HG02981 (cell line): ENCODE data around the gene RGS7.

ENCODE experiments used
- ATAC-seq: cut with Tn5 transposase; IDR thresholded peaks from one replicate; pipeline ENCODE4 v1.9.1; 2021; ENCODE audit warnings: mild to moderate bottlenecking, moderate library complexity; ENCODE audit not compliant: unreplicated experiment

The RGS7 gene

DNA sequence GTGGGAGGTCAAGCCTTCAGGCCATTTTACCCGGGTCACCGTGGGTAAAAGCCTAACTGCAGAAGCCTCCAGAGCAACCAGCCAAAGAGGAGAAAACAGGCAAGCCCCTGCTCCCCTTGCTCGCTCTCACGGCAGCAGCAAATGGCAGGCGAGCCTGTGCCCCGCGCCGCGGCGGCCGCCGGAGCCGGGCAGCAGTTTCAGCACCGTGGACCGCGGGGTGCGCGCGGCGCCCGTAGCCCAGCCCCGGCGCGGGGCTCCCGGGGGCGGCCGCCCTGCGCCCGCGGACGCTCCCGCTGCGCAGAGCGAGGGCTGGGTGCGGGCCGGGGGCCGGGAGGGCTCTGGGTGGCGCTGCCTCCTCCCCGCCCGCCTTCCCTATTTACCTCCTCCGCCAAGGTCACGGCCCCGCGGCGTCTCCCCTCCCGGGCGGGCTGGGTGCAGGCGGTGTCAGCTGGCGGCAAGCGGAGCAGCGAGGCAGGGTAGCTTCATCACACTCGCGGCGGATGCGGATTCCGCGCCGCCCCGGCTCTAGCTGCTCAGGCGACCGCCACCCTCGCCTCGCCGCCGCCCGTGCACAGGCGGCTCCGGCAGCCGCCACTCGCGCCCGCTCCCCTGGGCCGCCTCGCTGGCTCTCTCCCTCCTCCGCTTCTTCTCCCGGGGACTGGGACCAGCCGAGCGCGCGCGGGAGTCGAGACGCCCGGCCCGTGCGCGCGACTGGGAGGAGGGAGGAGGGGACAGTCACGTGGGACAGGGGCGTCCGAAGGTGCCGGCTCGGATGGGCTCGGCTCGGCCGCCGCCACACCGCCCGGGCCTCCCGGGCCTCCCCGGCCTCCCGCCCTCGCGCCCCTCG lies at the start of gene RGS7:
Gene RGS7 (minus strand): TSS at position 687 of the 847 bp plus-strand sequence.
- ATAC-seq = peak; percentile 59

DNA sequence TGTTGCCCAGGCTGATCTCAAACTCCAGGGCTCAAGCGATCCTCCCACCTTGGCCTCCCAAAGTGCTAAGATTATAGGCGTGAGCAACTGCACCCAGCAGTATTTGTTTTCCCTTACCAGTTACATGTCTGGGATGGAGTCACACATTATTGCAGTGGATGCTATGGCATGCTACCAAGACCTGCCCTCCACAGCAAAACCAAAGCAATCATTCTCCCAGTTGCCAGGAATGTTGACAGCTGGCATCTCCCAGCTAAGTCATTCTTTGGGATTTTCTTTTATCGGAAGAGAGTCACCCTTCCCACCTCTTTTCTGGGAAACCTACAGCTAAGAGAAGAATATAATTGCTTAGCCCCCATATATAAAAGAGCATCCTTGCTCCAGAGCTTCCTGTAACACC lies 49.4 kb upstream of the RGS7 start:
- ATAC-seq = no peak

DNA sequence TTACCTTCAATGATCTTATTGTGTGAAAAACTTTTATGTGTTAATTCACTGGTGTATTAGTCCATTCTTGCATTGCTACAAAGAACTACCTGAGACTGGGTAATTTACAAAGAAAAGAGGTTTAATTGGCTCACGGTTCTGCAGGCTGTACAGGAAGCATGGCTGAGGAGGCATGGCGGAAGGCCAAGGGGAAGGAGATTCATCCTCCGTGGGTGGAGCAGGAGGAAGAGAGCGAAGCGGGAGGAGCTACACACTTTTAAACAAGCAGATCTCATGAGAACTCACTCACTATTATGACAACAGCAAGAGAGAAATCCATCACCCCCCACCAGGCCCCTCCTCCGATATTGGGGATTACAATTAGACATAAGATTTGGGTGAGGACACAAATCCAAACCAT lies 44.2 kb upstream of the RGS7 start:
- no peak for ATAC-seq

DNA sequence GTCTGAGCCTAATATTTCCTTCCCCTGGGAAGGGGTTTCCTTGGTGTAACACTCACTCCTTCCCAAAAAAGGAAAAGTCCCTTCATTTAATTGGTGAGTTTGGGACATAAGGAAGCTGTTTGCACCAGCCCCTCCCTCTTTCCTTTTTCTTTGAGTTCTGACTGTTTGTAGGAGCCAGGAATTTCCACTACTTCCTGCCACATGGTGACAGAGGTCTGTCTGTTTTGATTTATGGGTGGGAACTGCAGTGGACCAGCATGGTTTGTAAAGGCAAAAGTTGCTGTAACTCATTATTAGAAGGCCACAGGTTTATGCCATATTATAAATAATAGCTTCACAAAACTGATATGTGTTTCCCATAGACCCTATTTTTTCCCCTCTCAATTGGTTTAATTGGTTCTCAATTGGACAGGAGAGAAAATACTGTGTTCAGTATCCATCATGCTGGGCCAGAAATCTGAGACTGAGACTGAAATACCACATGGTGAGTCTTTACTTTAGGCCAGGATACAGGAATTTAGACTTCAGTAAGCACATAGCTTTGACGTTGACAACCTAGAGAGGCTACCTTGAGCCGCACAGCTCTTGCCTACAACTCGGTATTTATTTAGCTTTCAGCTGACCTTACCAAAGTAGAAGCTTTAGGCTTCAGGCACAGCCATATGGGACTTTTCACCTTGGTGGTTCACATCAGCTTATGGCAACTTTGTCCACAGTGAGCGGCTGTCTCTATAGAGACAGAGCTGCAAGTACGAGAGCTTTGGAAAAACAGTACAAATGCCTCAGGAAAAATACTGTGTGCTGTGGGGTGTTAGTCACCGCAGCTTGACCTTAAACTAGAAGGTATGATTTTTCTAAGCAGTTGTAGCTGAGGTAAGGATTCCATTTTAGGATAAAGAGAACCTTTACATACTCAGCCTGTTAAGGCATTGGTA lies 40.0 kb upstream of the RGS7 start:
- ATAC-seq = no peak

DNA sequence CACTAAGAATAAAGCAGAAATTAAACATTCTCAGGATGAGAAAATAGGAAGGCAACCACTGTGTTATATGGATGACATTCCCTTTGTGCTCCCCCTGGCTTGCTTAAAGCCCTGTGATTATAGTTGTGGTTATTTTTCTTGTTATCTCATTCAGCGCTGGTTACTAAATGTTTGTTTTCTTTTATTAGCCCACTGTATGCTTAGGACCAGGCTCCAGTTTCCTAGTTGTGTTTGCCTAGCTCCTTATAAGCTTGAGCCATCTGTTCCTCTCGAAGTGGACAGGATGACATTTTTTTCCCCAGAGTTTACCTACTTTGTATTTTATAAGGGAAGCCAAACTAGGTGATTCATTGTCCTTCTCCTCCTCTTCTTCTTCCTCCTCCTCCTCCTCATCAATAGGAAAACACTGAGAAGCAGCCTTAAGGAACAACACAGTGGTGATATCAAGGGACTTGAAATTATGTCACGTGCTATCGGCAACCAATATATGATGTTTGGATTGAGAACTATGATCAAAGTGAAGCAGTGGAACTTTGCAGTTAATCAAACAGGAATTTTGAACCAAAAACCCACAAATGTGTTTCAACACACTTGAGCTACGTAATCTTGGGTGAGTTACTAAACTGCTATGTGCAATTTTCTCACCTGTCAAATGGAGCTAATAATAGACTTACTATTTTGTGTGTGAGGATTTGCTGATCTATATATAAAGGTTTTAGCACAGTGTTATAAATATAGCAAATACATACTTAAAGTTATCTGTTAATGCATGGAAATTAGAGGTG lies 35.1 kb upstream of the RGS7 start:
- ATAC-seq = no peak

DNA sequence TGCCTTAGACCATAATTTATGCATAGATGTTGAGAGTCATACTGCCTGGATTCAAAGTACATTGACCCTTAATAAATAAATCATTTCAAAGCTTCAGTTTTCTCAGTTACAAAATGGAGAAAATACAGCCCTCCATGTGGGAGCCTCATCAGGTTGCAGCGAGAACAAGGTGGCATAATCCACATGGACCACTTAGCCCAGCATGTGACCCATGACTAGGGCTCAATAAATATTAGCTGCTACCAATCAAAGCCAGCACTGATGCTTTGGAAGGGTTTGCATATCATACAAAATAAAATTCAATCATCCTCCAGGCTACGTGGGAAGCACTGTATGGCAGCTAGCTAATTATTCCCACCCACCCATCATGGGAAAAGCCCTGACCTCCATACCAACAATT lies 33.5 kb upstream of the RGS7 start:
- no peak for ATAC-seq

DNA sequence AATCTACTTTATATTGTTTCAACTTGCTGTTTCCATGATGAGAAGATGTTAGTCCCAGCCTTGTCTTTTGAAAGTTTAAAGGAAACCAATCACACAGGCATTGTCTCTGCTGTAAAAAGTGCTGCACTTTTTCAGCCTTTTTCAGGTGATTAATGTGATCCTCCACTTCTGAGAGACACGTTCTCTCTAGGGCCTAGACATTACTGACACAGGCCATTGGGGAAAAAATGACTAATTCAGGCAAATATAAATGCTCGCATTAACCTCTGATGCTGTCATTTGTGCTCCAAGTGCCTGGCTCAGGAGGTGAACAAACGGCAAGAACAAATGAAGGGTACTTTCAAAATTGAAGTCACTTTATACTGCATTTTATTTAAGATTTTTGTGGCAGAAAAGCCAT lies 32.4 kb upstream of the RGS7 start:
- no peak for ATAC-seq

DNA sequence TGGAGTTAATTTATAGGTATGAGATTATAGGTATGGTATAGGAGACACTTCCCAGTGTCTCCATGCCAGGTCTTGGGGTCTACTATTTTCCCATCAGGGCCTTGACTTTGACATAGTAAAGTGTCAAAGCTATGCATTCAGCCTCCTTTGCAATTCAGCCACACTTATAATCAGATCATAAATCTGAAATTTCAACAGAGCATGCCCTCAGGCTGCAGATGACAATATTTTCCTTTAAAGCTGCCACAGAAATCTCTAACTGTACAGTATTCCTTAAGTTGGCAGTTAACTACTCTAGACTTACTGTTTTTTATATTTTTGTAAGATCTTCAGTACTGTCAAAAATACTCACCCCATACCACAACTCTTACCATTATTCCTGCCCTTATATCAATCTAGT lies 30.2 kb upstream of the RGS7 start:
- no peak for ATAC-seq

DNA sequence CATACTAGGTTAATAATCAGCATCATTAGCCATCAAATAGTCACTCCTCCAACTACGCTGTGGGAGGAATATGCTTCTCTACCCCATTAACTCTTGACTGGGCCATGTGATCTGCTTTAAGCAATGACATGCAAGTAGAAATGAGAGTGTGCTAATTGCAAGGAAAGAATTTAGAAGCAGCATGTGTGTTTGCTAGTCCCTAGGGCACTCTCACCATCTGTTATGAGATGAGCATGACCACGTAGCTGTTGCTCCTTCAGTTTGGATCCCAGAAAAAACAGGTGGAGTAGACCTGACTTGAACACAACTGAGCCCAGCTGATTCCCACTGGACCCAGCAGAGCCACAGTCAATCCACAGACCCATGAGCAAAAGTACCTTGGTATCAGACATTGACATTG lies 19.7 kb upstream of the RGS7 start:
- no peak for ATAC-seq

DNA sequence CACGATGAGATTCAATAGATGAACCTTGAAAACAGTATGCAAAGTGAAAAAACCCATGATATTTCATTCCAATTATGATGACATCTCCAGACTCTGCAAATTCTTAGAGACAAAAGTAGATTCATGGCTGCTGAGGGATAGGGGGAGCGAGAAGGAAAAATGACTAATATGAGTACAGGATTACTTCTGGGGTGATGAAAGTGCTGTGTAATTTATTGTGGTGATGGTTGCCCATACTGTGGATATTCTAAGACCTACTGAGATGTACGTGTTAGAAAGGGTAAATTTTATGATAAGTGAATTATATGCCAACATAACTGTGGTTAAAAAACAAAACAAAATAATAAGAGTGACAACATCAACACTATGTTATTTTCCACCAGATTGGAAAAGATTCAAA lies 18.9 kb upstream of the RGS7 start:
- no peak for ATAC-seq

DNA sequence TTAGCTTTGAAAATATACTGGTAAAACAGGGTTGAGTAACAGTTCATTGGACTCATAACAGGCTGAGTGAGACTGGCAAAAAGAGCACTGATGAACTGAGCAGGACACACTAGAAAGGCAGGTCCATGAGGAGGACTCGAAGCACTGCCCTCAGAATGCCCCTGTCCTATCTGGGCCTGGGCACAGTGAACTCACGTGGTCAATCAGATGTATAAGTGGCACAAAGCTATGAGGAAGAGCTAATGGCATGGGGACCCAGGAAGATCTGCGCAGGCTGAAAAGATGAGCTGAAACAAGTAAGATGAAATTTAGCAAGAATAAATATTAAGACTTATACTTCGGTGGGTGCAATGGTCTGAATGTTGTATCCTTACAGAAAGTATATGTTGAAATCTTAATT lies 9.2 kb upstream of the RGS7 start:
- no peak for ATAC-seq

DNA sequence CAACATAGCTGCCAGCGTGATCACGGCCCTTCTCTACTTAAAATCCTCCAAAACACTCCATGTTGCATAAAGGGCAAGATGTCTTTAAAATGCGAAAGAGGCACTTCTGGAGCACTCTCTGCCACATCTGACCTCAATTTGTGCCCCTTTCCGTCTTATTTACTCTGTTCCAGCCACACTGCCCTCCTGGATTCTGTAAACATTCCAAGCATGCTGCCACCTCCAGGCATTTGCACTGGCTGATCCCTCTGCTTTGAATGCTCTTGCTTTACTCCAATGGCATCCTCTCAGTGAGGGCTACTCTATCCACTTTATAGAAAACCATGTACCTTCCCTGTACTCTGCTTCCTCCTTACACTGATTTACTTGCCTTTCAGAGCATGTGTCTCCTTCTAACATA lies 5.3 kb upstream of the RGS7 start:
- no peak for ATAC-seq

DNA sequence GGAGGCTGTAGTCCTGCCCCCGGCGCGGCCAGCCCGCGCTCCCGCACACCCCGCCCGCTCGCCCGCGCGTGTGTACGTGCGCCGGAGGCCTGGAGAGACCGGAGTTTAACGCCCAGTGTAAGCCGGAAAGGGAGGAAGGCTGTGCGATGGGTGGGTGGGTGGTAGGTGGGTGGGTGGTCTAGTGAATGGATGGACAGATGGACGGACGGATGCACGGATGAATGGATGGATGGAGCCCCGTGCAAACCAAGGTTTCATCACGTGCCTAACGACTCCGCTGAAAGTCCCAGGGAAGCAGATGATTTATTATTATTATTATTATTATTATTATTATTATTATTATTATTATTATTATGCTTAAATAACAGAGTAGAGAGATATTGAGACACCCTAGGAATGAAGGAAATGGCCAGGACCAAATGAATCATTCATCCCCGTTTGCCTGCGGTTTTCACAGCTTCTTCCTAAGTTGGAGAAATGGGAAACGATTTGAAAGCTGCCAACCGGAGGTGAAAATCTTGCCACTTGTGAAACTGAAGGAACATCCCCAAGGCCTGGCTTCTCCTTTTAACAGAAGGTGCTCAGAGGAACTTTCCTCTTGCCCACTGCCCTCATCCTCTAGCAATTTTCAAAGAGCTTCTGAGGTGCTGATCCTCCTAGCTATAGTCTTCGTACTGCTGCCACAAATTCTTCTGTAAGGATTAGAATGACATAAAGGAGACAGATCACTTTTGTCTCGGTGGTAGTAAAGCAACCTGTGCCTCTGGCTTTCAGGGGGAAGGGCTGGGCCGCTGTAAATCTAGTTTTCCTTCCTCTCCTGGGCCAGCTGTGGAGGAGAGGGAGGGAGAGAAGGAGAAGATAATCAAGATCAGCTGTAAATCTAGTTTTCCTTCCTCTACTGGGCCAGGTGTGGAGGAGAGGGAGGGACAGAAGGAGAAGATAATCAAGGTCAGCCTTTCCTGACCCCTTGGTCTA lies 648 bp upstream of the RGS7 start:
- ATAC-seq = no peak

DNA sequence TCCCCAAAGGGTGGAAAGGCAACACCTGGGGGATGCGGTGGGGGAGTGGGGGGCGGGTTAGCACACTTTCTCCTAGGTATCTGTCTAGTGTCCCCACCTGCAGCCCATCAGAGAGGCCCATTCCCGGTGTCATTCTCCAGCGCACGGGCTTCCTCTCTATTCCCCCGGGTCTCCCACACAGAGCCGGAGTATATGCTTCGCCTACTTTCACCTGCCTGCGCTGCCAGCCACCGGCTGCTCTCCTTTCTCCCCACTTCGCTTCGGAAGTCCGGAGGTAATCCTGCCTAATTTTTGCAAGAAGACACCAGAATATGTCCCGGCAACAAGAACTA lies 852 bp downstream of the RGS7 start:
- ATAC-seq = peak; percentile 4

DNA sequence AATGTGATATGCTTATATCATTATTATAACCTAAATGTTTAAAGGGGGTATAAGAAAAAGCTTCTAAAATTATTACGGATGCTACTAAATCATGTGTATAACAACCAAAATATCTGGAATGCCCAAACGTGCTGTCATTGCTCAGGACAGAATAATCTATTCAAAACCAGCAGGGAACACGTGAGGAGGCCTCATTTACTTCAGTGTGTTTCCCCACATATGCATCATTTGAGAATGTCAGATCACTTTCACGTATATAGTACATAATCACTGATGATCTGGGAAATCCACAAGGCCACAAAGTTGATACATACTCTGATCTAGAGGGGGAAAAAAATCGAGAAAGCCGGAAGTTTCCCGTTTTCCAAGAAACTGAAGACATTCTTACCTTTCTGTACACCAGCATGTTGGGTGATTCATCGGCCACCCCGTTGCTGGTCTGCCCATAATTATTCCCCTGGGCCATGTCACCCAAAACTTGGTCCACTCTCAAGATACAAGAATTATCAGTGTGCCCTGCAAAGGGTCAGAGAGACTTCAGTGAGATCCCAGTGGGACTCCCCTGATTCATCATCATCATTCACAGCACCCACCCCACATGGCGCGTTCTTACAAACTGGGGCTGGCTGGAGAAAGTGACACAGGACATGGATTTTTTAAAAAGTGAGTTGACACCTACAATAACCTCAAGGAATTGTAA lies 1.5 kb downstream of the RGS7 start:
- no peak for ATAC-seq

DNA sequence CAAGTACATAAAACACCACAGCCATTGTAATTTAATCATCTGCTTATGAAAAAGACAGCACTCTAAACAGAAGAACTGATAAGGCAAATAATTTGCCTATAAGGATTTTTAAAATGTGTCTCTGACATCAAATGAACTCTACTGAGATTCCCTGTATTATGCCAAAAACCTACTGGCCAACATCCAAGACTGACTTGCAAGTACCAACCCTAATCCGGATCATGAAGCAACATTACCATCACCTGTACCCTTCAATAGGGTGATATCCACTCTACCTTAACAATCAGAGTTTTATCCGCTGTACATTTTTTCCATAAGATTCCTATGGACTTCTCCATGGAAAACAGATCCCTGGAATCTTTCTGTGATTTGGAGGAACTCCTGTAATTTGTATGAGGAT lies 4.6 kb downstream of the RGS7 start:
- ATAC-seq = no peak

DNA sequence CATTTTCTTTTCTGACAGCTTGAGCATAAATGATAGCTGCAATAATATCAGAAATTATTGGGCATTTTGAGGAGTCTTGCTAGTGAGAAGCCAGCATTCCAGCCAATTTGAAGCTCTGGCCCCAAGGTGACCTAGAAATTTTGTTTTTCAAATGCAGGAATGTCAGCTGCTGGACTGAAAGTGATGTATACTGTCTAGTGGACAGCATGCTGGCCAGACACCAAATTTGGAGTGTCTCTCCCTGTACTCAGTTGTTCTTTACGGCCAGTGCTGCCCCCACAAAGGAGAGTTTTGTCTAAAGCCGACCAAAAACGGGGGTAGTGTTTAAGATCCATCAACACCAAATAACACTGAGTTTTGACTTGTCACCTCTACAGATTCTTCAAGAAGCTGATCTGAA lies 5.2 kb downstream of the RGS7 start:
- no peak for ATAC-seq

DNA sequence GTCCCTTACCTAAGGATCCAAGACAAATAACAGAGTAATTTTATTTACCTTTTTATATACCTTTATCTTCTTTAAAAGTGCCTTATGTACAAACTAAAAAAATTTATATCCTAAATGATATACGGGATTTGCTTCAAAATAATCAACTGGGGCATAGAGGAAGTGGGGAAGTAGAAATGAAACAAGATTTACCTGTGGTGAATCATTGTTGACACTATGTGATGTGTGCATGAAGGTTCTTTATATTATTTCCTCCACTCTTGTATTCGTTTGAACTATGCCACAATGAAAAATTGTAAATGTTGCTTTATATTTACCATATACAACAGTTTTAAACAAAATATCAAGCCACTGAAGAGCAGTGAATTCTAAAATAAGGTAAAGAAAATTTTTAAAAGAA lies 13.0 kb downstream of the RGS7 start:
- no peak for ATAC-seq

DNA sequence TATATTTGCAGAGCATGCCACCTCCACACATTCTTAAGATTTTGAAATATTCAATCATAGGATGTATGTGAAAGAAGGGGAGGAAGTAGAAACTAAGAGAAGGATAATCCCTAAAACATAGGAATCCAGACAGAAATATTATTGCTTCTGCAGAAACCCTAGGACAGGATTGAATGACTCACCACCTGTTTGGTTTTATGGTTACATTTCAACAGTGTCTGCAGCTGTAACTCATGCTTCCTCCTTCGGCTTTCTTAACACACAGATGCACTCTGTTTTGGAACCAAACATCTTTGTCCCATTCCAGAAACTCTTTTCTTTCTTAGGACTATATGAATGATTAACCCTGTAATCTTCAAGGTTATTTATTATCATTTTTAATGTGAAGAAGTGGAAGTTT lies 20.7 kb downstream of the RGS7 start:
- ATAC-seq = no peak

DNA sequence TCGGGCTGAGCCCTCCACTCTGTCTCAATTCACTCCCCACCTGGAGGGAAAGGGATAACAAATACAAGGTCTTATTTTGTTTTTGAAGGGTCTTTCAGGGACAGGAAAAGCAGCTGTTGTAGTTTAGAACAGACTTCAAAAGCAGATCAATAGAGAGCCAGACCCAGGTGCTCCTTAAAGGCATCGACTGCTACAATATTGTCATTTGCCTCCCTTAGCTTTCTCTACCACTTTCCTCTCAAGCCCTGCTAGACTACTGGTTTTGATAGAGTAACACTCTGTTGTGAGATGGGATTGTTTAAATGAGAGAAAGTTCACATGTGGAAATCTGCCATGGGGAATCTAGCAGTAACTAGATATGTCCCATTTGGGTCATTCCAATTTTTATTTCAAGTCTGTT lies 24.0 kb downstream of the RGS7 start:
- ATAC-seq = no peak
